Ishikawa (cell line): Measurements from ENCODE around the gene TNRC6B.

ENCODE experiments used
- CEBPB ChIP-seq: IDR thresholded peaks from 2 replicates; pipeline ENCODE4 v1.6.1; 2012
- CREB1 ChIP-seq: IDR thresholded peaks from 2 replicates; pipeline ENCODE4 v1.6.1; 2012; ENCODE audit warnings: low read depth
- EGR1 ChIP-seq: IDR thresholded peaks from 2 replicates; pipeline ENCODE4 v1.6.1; 2012
- EP300 ChIP-seq: IDR thresholded peaks from 2 replicates; pipeline ENCODE4 v1.6.1; 2012; ENCODE audit warnings: borderline replicate concordance
- FOXM1 ChIP-seq: IDR thresholded peaks from 2 replicates; pipeline ENCODE4 v1.6.1; 2012; ENCODE audit warnings: low read depth, borderline replicate concordance
- NFIC ChIP-seq: IDR thresholded peaks from 2 replicates; pipeline ENCODE4 v1.6.1; 2012
- RAD21 ChIP-seq: IDR thresholded peaks from 2 replicates; pipeline ENCODE4 v1.6.1; 2012; ENCODE audit warnings: low read depth
- TAF1 ChIP-seq: IDR thresholded peaks from 2 replicates; pipeline ENCODE4 v1.6.1; 2012; ENCODE audit warnings: low read depth, mild to moderate bottlenecking
- TCF12 ChIP-seq: IDR thresholded peaks from 2 replicates; pipeline ENCODE4 v1.6.1; 2012; ENCODE audit warnings: low read depth
- TEAD4 ChIP-seq: IDR thresholded peaks from 2 replicates; pipeline ENCODE4 v1.6.1; 2012
- YY1 ChIP-seq: IDR thresholded peaks from 2 replicates; pipeline ENCODE4 v1.6.1; 2012; ENCODE audit warnings: low read depth
- ZBTB7A ChIP-seq: IDR thresholded peaks from 2 replicates; pipeline ENCODE4 v1.6.1; 2012; ENCODE audit warnings: low read depth
- TF ChIP-seq, protein P1 (sequence below): IDR thresholded peaks from 2 replicates; pipeline ENCODE4 v1.6.1; 2012; ENCODE audit warnings: low read depth, mild to moderate bottlenecking
- TF ChIP-seq, protein P2 (sequence below): IDR thresholded peaks from 2 replicates; pipeline ENCODE4 v1.6.1; 2012
- TF ChIP-seq, protein P3 (sequence below): IDR thresholded peaks from 2 replicates; pipeline ENCODE4 v1.6.1; 2012

TNRC6B gene

DNA sequence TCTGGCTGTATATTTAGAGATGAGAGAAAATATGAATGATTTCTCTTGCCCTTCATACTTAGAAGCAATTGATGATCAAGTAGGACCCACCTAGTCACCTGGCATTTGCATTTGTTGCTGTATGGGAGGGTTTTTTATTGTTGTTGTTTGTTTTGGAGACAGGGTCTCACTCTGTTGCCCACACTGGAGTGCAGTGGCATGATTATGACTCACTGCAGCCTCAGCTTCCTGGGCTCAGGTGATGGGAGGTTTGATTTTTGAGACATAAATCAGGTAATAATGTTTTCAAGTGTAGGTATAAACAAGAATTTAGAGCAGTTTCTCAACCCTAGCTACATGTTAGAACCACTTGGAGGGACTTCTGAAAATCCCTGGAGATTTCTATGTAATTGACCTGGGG lies 63.0 kb downstream of the TNRC6B start:
- TF ChIP-seq FOXM1 (no peak), TAF1 (no peak), CEBPB (no peak), TEAD4 (no peak), CREB1 (no peak), EGR1 (no peak), TCF12 (no peak), RAD21 (no peak), ZBTB7A (no peak)
- TF ChIP-seq, protein P1, sequence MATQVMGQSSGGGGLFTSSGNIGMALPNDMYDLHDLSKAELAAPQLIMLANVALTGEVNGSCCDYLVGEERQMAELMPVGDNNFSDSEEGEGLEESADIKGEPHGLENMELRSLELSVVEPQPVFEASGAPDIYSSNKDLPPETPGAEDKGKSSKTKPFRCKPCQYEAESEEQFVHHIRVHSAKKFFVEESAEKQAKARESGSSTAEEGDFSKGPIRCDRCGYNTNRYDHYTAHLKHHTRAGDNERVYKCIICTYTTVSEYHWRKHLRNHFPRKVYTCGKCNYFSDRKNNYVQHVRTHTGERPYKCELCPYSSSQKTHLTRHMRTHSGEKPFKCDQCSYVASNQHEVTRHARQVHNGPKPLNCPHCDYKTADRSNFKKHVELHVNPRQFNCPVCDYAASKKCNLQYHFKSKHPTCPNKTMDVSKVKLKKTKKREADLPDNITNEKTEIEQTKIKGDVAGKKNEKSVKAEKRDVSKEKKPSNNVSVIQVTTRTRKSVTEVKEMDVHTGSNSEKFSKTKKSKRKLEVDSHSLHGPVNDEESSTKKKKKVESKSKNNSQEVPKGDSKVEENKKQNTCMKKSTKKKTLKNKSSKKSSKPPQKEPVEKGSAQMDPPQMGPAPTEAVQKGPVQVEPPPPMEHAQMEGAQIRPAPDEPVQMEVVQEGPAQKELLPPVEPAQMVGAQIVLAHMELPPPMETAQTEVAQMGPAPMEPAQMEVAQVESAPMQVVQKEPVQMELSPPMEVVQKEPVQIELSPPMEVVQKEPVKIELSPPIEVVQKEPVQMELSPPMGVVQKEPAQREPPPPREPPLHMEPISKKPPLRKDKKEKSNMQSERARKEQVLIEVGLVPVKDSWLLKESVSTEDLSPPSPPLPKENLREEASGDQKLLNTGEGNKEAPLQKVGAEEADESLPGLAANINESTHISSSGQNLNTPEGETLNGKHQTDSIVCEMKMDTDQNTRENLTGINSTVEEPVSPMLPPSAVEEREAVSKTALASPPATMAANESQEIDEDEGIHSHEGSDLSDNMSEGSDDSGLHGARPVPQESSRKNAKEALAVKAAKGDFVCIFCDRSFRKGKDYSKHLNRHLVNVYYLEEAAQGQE, result no peak
- TF ChIP-seq, protein P2, sequence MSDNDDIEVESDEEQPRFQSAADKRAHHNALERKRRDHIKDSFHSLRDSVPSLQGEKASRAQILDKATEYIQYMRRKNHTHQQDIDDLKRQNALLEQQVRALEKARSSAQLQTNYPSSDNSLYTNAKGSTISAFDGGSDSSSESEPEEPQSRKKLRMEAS, result no peak

DNA sequence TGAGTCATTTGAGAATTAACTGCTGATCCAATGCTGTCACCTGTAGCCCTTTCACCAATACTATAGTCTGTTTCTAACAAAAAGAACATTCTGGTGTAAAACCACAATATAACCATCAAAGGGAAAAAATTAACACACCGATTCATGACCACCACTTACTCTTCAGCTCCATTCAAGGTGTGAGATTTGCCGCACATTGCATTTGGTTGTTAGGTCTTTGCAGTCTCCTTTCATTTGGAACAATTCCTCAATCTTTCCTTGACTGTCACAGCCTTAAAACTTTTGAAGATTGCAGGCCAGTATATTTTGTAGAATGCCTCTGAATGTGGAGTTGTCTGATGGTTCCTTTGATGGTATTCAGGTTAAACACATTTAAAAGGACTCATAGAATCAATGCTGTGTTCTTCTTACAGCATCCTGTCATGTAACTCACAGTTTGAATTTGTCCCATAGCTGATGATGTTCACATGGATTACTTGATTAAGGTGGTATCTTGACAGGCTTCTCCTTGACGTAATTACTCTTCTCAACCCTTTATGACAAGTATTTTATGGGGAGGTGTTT lies 63.6 kb downstream of the TNRC6B start:
- no peak for TF ChIP-seq EGR1
- TF ChIP-seq ZBTB7A, result no peak
- TF ChIP-seq, protein P2, result no peak
- TF ChIP-seq EP300, result no peak
- no peak for TF ChIP-seq CEBPB

DNA sequence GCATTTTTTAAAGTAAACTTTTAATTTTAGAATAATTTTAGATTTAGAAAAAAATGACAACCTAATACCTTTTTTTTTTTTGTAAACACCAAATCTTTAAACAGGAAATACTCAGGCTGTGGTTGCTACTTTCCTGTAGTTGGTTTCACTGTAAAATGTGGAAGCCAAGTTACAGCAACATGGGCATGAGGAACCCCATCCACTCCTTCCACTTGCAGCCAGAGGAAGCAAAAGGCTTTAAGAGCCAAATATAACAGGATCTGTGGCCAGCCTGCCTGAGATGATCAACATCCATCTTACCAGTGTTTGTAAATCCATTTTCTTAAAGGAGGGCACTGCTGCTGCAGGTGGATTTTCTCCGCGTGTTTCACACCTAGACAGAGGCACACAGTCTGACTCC lies 66.2 kb downstream of the TNRC6B start:
- TF ChIP-seq, protein P3, sequence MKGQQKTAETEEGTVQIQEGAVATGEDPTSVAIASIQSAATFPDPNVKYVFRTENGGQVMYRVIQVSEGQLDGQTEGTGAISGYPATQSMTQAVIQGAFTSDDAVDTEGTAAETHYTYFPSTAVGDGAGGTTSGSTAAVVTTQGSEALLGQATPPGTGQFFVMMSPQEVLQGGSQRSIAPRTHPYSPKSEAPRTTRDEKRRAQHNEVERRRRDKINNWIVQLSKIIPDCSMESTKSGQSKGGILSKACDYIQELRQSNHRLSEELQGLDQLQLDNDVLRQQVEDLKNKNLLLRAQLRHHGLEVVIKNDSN, result no peak
- TF ChIP-seq TCF12 (no peak), YY1 (no peak), FOXM1 (no peak), CEBPB (no peak)
- TF ChIP-seq, protein P1, result no peak
- TF ChIP-seq, protein P2, result no peak

DNA sequence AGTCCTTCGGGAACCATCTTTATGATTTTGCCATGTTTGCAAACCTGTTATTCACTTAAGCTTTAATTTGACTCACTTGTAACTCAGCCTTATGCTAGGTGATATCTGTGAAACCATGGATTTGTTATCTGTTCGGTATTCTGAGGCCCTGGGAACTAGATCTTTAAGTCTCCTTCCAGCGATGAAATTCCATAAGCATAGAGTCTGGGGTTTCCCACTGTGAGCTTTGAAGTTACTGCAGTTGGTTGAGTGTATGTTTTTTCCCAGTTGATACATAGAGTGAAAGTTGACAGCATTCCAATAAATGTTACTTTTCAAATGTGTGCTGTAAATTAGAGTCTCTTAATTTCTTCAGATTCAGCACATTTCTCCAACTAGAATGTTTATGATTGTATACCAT lies 66.9 kb downstream of the TNRC6B start:
- TF ChIP-seq CEBPB, result no peak
- TF ChIP-seq EGR1, result no peak
- TF ChIP-seq RAD21, result no peak
- no peak for TF ChIP-seq NFIC
- TF ChIP-seq, protein P3, result no peak
- TF ChIP-seq FOXM1, result no peak
- no peak for TF ChIP-seq YY1
- TF ChIP-seq TCF12, result no peak
- TF ChIP-seq ZBTB7A, result no peak
- TF ChIP-seq, protein P1, result no peak
- TF ChIP-seq TAF1, result no peak
- no peak for TF ChIP-seq TEAD4
- TF ChIP-seq, protein P2, result no peak
- no peak for TF ChIP-seq EP300
- TF ChIP-seq CREB1, result no peak
